HL-60/S4 treated with retinoic acid at 250 ng/mL for 4 days and 3 days (cell line): ENCODE results near the gene EGFL7.
"Not testable (repeated sequence)": the region's sequence is repeated elsewhere in the genome, so short reads cannot be mapped to it uniquely, and the experiment has no call there.

Experiments used
- in situ Hi-C: fragments of 300-500 bp; cut with MboI; formaldehyde crosslinking; loops from 2 replicates; pipeline ENCODE4 v1.7.0; 2022; ENCODE audit warnings: low sequenced_read_pairs

The EGFL7 gene

GRCh38 chr9:136624184-136624951 lies 38.3 kb upstream of the EGFL7 start:
- in situ Hi-C loops = no loop called here

- in situ Hi-C loops = loop anchor here (5.0 kb wide), 1 partner anchor 133 kb away; no protein-coding TSS in a partner anchor
These were observed 37.3 kb upstream of the EGFL7 start for GRCh38 chr9:136625101-136626065.

- in situ Hi-C loops = loop anchor here (5.0 kb wide), 1 partner anchor 134 kb away; no protein-coding TSS in a partner anchor
These were observed 36.5 kb upstream of the EGFL7 start for GRCh38 chr9:136626066-136626725.

GRCh38 chr9:136626740-136627642 lies 35.7 kb upstream of the EGFL7 start:
- in situ Hi-C loops = loop anchor here (5.0 kb wide), 1 partner anchor 135 kb away; no protein-coding TSS in a partner anchor

- in situ Hi-C loops = loop anchor here (5.0 kb wide), 1 partner anchor 135 kb away; no protein-coding TSS in a partner anchor
These were observed 35.0 kb upstream of the EGFL7 start for GRCh38 chr9:136627703-136628102.

GRCh38 chr9:136628268-136628667 lies 34.4 kb upstream of the EGFL7 start:
- in situ Hi-C loops = loop anchor here (5.0 kb wide), 1 partner anchor 136 kb away; no protein-coding TSS in a partner anchor

GRCh38 chr9:136629001-136629878 lies 33.5 kb upstream of the EGFL7 start:
- in situ Hi-C loops = loop anchor here (5.0 kb wide), 1 partner anchor 137 kb away; no protein-coding TSS in a partner anchor

GRCh38 chr9:136629879-136630661 lies 32.6 kb upstream of the EGFL7 start:
- in situ Hi-C loops = loop anchor here (5.0 kb wide), 1 partner anchor 138 kb away; no protein-coding TSS in a partner anchor

- in situ Hi-C loops = no loop called here
These were observed 32.1 kb upstream of the EGFL7 start for GRCh38 chr9:136630662-136630992.

GRCh38 chr9:136631038-136632000 lies 31.4 kb upstream of the EGFL7 start:
- in situ Hi-C loops = no loop called here

GRCh38 chr9:136632072-136632471 lies 30.6 kb upstream of the EGFL7 start:
- in situ Hi-C loops = not testable (repeated sequence)

- in situ Hi-C loops = not testable (repeated sequence)
These were observed 30.1 kb upstream of the EGFL7 start for GRCh38 chr9:136632491-136633106.

GRCh38 chr9:136634904-136635303 lies 27.8 kb upstream of the EGFL7 start:
- in situ Hi-C loops = no loop called here

GRCh38 chr9:136640171-136641111 lies 22.3 kb upstream of the EGFL7 start:
- in situ Hi-C loops = no loop called here

- in situ Hi-C loops = no loop called here
These were observed 20.2 kb upstream of the EGFL7 start for GRCh38 chr9:136642439-136642921.
